C1 segment of cervical spinal cord (tissue), 14 donors: ENCODE results near the gene NSG2.

Experiments
- DNase-seq, 14 donors: peaks; one replicate each; lab custom pipeline; 2025; lab: John Stamatoyannopoulos, UW

NSG2 gene

GRCh38 chr5:174059247-174059646, 13.7 kb downstream of the NSG2 start:
- DNase-seq = no peak

- no peak for DNase-seq
These were observed 17.7 kb downstream of the NSG2 start for GRCh38 chr5:174063082-174063756.

- no peak for DNase-seq
These were observed 18.7 kb downstream of the NSG2 start for GRCh38 chr5:174064171-174064570.

- DNase-seq = no peak
These were observed 20.2 kb downstream of the NSG2 start for GRCh38 chr5:174065528-174066197.

GRCh38 chr5:174067499-174067898, 22.0 kb downstream of the NSG2 start:
- no peak for DNase-seq

- DNase-seq = no peak
These were observed 26.0 kb downstream of the NSG2 start for GRCh38 chr5:174071484-174071883.

- DNase-seq = peak in 1 of 14 donors; percentile 6
These were observed 27.7 kb downstream of the NSG2 start for GRCh38 chr5:174073122-174073660.

GRCh38 chr5:174074369-174074768, 28.9 kb downstream of the NSG2 start:
- no peak for DNase-seq

GRCh38 chr5:174078416-174078815, 32.9 kb downstream of the NSG2 start:
- DNase-seq = no peak

GRCh38 chr5:174082286-174082685, 36.8 kb downstream of the NSG2 start:
- no peak for DNase-seq

- peak in 5 of 14 donors; percentile 4 to 30 (median 13) for DNase-seq
These were observed 37.7 kb downstream of the NSG2 start for GRCh38 chr5:174083056-174083827.

- DNase-seq = no peak
These were observed 39.2 kb downstream of the NSG2 start for GRCh38 chr5:174084691-174085154.

- DNase-seq = no peak
These were observed 41.2 kb downstream of the NSG2 start for GRCh38 chr5:174086751-174087150.

- no peak for DNase-seq
These were observed 42.3 kb downstream of the NSG2 start for GRCh38 chr5:174087783-174088182.

- no peak for DNase-seq
These were observed 44.6 kb downstream of the NSG2 start for GRCh38 chr5:174090129-174090528.

- no peak for DNase-seq
These were observed 47.6 kb downstream of the NSG2 start for GRCh38 chr5:174093123-174093522.

GRCh38 chr5:174094857-174095606, 49.5 kb downstream of the NSG2 start:
- DNase-seq = no peak

GRCh38 chr5:174096619-174097018, 51.1 kb downstream of the NSG2 start:
- no peak for DNase-seq

GRCh38 chr5:174097486-174098185, 52.1 kb downstream of the NSG2 start:
- DNase-seq = peak in 1 of 14 donors; percentile 6

GRCh38 chr5:174098694-174099093, 53.2 kb downstream of the NSG2 start:
- DNase-seq = no peak

GRCh38 chr5:174100490-174100889, 55.0 kb downstream of the NSG2 start:
- no peak for DNase-seq
